GM20000 (cell line): ENCODE data around the gene ROBO3.

Experiments used
- DNase-seq: peaks from one replicate; pipeline ENCODE4 v3.0.0; 2012; ENCODE audit warnings: low spot score
- TF ChIP-seq, protein P1 (sequence below): IDR thresholded peaks from 2 replicates; pipeline ENCODE4 v1.5.1; 2012; ENCODE audit warnings: mild to moderate bottlenecking, control low read depth; ENCODE audit errors: extremely low read depth, missing control alignments

The ROBO3 gene

DNA sequence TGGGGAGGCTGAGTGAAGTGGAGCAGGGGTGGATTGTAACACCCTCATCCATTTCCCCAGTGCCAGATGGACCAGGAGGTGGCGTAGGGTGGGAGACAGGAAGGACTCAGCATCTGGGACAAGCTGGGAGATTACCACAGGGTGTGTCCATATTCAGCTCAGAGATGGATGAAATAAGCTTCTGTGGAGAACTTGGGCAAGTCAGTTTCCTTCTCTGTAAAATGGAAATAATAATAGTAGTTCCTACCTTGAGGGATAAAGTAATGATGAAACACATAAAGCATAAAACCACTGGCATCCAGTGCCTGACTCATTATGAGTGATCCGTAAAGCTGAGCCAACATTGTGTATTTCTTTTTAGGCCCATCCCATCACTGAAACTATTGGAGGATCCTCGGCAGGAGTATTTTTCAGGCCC lies 33.0 kb downstream of the ROBO3 start:
- TF ChIP-seq, protein P1, sequence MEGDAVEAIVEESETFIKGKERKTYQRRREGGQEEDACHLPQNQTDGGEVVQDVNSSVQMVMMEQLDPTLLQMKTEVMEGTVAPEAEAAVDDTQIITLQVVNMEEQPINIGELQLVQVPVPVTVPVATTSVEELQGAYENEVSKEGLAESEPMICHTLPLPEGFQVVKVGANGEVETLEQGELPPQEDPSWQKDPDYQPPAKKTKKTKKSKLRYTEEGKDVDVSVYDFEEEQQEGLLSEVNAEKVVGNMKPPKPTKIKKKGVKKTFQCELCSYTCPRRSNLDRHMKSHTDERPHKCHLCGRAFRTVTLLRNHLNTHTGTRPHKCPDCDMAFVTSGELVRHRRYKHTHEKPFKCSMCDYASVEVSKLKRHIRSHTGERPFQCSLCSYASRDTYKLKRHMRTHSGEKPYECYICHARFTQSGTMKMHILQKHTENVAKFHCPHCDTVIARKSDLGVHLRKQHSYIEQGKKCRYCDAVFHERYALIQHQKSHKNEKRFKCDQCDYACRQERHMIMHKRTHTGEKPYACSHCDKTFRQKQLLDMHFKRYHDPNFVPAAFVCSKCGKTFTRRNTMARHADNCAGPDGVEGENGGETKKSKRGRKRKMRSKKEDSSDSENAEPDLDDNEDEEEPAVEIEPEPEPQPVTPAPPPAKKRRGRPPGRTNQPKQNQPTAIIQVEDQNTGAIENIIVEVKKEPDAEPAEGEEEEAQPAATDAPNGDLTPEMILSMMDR = no peak
- no peak for DNase-seq

DNA sequence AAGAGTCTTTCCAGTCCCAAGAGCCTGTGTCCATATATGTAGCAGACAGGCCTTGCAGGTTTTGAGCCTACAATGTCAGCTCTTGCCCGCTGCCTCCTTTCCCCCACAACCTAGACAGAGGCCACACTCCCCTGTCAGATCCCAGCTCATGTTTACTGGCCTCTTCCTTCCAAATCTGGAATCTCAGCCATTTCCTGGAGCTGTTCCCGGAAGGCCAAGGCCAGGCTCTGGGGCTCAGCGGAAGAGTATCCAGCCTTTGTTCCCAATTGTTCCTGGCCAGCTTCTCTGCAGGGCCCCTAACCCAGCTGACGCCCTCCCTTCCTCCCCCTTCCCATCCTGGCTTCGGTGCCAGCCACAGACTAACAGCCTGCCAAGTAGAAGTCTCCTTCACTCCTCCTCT lies 33.5 kb downstream of the ROBO3 start:
- no peak for DNase-seq
- TF ChIP-seq, protein P1 = no peak

DNA sequence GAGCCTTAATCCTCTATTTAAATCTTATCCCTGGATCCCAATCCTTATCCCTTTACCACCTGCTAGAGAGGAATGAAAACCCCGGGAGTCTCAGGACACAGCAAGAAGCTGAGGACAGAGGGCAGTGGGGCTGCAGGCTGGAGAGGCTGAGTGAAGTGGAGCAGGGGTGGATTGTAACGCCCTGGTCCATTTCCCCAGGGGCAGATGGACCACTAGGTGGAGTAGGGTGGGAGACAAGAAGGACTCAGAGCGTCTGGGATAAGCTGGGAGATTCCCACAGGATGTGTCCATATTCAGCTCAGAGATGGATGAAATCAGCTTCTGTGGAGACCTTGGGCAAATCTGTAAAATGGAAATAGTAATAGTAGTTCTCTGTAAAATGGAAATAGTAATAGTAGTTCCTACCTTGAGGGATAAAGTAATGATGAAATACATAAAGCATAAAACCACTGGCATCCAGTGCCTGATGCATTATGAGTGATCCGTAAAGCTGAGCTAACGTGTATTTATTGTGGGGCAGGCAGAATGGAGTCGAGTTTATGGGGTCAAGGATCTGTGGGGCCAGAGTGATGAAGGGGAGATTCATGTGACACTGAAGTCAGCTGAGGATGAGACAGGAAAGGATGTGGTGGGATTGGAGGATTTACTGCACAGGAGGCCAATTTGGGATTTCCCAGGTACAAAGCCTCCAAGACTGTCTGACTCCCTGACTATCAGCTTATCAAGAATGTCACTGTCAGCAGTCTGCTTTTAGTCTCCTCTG lies 34.3 kb downstream of the ROBO3 start:
- no peak for DNase-seq
- TF ChIP-seq, protein P1 = no peak

DNA sequence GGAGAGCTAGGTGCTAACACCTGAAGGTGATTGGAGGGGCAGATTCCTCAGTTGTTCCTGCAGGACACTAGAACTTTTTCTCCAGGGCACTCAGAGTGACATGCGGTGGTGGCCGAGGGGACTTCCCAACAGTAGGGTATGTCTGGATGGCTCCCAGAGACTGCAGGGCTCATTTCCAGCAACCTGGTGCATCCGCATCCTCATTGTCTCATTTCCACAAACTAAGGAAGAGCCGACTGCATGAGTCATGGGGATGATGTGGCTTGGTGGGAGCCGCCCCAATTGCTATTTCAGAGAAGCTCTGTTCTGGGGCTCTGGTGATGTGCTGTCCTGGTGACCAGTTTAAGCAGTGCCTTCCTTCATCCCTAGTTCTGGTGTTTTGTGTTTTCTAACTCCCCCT lies 35.2 kb downstream of the ROBO3 start:
- no peak for DNase-seq
- TF ChIP-seq, protein P1 = no peak

DNA sequence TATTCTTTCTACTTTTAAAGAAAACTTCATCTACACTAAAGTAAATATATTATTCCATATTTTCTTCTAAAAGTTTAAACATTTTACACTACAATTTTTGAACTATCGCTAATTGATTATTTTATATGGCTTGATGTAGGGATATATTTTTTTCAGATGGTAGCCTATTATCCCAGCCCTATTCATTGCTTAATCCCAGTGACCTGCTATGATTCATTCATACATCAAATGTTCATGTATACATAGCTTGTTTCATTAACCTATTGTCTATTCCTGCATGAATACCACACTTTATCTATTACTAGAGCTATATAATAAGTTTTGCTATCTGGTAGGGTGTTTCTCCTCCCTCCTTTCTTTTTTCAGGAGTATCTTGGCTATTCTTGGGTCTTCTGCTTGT lies 37.4 kb downstream of the ROBO3 start:
- TF ChIP-seq, protein P1 = no peak
- DNase-seq = no peak

DNA sequence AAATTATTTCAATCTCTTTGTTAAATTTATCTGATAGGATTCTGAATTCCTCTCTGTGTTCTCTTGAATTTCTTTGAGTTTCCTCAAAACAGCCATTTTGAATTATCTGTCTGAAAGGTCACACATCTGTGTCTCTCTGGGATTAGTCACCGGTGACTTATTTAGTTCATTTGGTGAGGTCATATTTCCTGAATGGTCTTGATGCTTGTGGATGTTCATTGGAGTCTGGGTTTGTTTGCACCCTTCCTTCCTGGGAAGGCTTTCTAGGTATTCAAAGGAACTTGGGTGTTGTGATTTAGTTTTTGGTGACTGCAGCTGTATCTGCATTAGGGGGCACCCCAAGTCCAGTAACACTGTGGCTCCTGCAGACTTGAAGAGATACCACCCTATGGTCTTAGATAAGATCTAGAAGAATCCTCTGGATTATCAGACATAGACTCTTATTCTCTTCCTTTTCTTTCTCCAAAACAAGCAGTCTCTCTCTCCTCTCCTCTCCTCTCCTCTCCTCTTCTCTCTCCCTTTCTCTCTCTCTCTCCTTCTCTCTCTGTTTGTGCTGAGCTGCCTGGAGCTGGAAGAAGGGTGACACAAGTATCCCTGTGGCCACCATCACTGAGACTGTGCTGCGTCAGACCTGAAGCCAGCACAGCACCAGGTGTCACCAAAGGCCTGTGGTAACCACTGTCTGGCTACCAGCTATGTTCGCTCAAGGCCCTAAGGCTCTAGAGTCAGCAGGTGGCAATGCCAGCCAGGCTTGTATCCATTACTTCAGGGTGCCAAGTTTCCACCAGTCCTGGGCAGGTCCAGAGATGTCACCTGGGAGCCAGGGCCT lies 50.5 kb downstream of the ROBO3 start:
- DNase-seq = no peak
- TF ChIP-seq, protein P1 = no peak

DNA sequence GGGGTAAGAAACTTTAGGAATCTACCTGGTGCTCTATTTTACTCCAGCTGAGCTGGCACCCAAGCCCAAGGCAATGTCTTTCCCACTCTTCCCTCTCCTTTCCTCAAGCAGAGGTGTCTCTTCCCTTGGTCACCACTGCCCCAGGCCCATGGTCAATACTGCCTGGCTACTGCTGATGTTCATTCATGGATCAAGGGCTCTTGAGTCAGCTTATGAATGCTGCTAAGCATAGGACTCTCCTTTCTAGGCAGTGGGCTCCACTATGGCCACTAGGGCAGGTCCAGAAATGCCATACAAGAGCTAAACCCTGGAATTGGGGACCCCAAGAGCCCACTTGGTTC lies 51.1 kb downstream of the ROBO3 start:
- TF ChIP-seq, protein P1 = no peak
- no peak for DNase-seq
